Body of pancreas (tissue), 4 donors: Measurements from ENCODE around the gene CLDN11. TPM values are rescaled to one million over a fixed set of nuclear protein-coding genes. Genes with fewer than 3 reads are reported as not detected.

ENCODE experiments used
- ATAC-seq: fragments of 150-250 bp; one replicate; pipeline ENCODE4 v1.9.1; 2016
- DNase-seq, 4 donors: peaks; one replicate each; pipeline ENCODE4 v3.0.0-alpha.2; 2019
- H3K27ac ChIP-seq, 4 donors: fragments of 200-600 bp; sonication (generic); 1 replicate in 3 of 4; 2 replicates in 1 of 4; pipeline versions ENCODE4 v1.5.1 to v1.6.1; 2016 to 2019; ENCODE audit warnings: mild to moderate bottlenecking in 1 of 4, mixed read lengths in 1 of 4, moderate library complexity in 1 of 4
- H3K27me3 ChIP-seq, 2 donors: fragments of 200-600 bp; sonication (generic); one replicate each; pipeline ENCODE4 v1.6.0; 2016; ENCODE audit warnings: mild to moderate bottlenecking in 1 of 2
- H3K36me3 ChIP-seq, 2 donors: fragments of 200-600 bp; sonication (generic); replicated peaks in 1 of 2; 2 replicates each; pipeline ENCODE4 v1.5.1; 2016; ENCODE audit warnings: low read depth in 2 of 2; ENCODE audit not compliant: insufficient read depth in 1 of 2
- H3K4me1 ChIP-seq: fragments of 200-600 bp; sonication (generic); one replicate; pipeline ENCODE4 v1.6.0; 2016
- H3K4me3 ChIP-seq, 2 donors: fragments of 200-600 bp; sonication (generic); 1 replicate in 1 of 2; 2 replicates in 1 of 2; pipeline ENCODE4 v1.5.1; 2016 to 2019
- H3K9me3 ChIP-seq, 3 donors: fragments of 200-600 bp; sonication (generic); 1 replicate in 2 of 3; 2 replicates in 1 of 3; pipeline ENCODE4 v1.5.1; 2016
- POLR2A ChIP-seq, 3 donors: fragments of 450-650 bp; IDR thresholded peaks; one replicate each; pipeline ENCODE4 v1.6.1; 2016; ENCODE audit warnings: antibody characterized with exemption in 3 of 3, mild to moderate bottlenecking in 2 of 3
- WGBS, 2 donors: methylation state at CpG; one replicate each; pipeline ENCODE4 v1.1.5; 2017; 5-methylcytosine and 5-hydroxymethylcytosine counted together
- intact Hi-C: fragments of 100-400 bp; cut with DNase I; formaldehyde crosslinking; loops from one replicate; pipeline ENCODE4 v1.15.1; 2023
- total RNA-seq, 2 donors: library from RNA; depleted of rRNA; stranded (reverse); fragments of >200 nt; gene quantifications; one replicate each; pipeline ENCODE4 v1.1.0, GENCODE V29; 2016
- TF ChIP-seq, protein P1 (sequence below), 7 experiments: fragments of 450-650 bp in 4 of 7; fragments of 200-600 bp in 3 of 7; sonication (generic) in 3 of 7; IDR thresholded peaks; one replicate each; pipeline ENCODE4 v1.5.1; 2016 to 2019; ENCODE audit warnings: antibody characterized with exemption in 7 of 7

CLDN11 gene
- 1 to 10 TPM; 3.9 to 5.6 TPM for total RNA-seq

- Histone ChIP-seq H3K4me3 (peak within 1 kb of the TSS in 1 of 2 donors; percentile 11), H3K9me3 (no peaks in the 10 kb centered on the region), H3K27me3 (peaks cover 0 to 8% of the 10 kb centered on the region in 2 donors), H3K36me3 (no peaks in the 10 kb centered on the region), H3K4me1 (peaks cover 19% of the 10 kb centered on the region), H3K27ac (no peak within 1 kb of the TSS)
- DNase-seq (peak in 2 of 4 donors; percentile 13 to 31), ATAC-seq (peak; percentile 32)
- TF ChIP-seq, protein P1, sequence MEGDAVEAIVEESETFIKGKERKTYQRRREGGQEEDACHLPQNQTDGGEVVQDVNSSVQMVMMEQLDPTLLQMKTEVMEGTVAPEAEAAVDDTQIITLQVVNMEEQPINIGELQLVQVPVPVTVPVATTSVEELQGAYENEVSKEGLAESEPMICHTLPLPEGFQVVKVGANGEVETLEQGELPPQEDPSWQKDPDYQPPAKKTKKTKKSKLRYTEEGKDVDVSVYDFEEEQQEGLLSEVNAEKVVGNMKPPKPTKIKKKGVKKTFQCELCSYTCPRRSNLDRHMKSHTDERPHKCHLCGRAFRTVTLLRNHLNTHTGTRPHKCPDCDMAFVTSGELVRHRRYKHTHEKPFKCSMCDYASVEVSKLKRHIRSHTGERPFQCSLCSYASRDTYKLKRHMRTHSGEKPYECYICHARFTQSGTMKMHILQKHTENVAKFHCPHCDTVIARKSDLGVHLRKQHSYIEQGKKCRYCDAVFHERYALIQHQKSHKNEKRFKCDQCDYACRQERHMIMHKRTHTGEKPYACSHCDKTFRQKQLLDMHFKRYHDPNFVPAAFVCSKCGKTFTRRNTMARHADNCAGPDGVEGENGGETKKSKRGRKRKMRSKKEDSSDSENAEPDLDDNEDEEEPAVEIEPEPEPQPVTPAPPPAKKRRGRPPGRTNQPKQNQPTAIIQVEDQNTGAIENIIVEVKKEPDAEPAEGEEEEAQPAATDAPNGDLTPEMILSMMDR (IDR thresholded peaks at IDR 0.05): no peak
- no peak for TF ChIP-seq POLR2A (IDR thresholded peaks at IDR 0.05)
- intact Hi-C loops: loop anchor here (10.0 kb wide), 1 partner anchor 396 kb away; no protein-coding TSS in a partner anchor
- 4% methylated on average over 30 to 79 of the region's 79 CpGs for WGBS, 2 donors
Observed at GRCh38 chr3:170418422-170419398, at the start of gene CLDN11. TSS of gene CLDN11 (plus strand) at chr3:170418868. CDS start at chr3:170419067, 199 bp downstream.

DNA sequence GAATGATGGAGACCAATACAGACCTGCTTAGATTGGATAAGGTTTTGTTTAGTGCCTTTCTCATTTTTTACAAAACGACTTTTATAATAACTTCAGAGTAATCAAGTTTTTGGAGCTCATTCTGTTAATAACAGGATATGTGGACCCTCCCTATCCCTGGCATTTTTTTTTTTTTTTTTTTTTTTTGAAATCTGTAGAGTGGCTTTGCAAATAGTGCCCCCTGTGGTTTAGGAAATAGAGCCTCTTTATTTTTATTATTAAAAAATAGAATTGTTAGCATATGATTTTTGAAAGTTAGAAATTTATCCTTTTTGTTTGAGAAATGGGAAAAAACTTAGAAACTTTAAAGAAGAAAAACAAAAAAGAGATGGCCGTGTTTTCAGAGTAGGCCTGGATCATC, 49.7 kb upstream of the CLDN11 start:
- 67 to 72% methylated on average over 2 of the region's 2 CpGs for WGBS, 2 donors
- Histone ChIP-seq H3K4me3 (no peak overlapping the region), H3K36me3 (no peaks in the 10 kb centered on the region), H3K4me1 (peaks cover 13% of the 10 kb centered on the region), H3K27me3 (no peaks in the 10 kb centered on the region), H3K9me3 (no peaks in the 10 kb centered on the region), H3K27ac (no peak overlapping the region)
- no peak for DNase-seq
- no peak for ATAC-seq
- intact Hi-C loops: loop anchor here (10.0 kb wide), 1 partner anchor 54 kb away; no protein-coding TSS in a partner anchor
- no peak for TF ChIP-seq POLR2A (IDR thresholded peaks at IDR 0.05)
- TF ChIP-seq, protein P1 (IDR thresholded peaks at IDR 0.05): peak in 4 of 7 experiments; percentile 13 to 42 (median 35)

DNA sequence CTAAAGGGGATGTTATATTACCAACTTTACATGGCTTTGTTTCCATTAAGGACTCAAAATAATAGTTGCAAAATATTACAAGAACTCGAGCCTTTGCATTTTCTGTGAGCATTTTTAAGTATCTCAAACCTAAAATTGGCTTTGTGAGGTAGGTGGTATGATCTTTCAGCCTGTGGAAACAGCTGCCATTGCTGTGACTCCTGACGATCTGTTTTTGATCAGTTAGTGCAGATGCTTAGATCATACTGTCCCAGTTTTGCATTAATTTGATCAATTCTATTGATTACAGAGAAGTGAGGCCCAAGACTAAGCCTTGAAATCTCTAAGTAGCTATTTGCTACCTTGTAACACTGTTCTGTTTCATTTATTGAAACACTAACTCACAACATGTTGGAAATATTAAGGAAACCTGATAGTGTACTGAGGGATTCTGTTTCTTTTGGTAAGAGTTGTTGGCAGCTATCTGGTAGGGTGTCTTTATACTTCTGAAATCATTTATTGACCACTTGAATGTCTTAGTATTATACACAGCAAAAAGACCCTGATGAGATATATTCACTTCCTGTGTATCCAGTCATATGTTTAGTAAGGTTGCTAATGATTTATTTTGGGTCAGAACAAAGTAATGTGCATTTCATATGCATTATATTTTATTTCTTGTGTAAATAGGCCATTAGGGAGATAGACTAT, 46.3 kb upstream of the CLDN11 start:
- no peaks in the 10 kb centered on the region for H3K9me3 ChIP-seq
- H3K27ac ChIP-seq: no peak overlapping the region
- DNase-seq (no peak), ATAC-seq (no peak)
- TF ChIP-seq, protein P1 (IDR thresholded peaks at IDR 0.05): no peak
- no peak for TF ChIP-seq POLR2A (IDR thresholded peaks at IDR 0.05)
- intact Hi-C loops: no loop called here
- 56 to 65% methylated on average over 2 of the region's 2 CpGs for WGBS, 2 donors
- H3K4me3 ChIP-seq: no peak overlapping the region
- no peaks in the 10 kb centered on the region for H3K27me3 ChIP-seq
- no peaks in the 10 kb centered on the region for H3K36me3 ChIP-seq
- no peaks in the 10 kb centered on the region for H3K4me1 ChIP-seq

GRCh38 chr3:170383567-170383966, 35.1 kb upstream of the CLDN11 start:
- TF ChIP-seq, protein P1 (IDR thresholded peaks at IDR 0.05): no peak
- no peak for TF ChIP-seq POLR2A (IDR thresholded peaks at IDR 0.05)
- Histone ChIP-seq H3K27me3 (no peaks in the 10 kb centered on the region), H3K4me3 (no peak overlapping the region), H3K27ac (no peak overlapping the region), H3K36me3 (peaks cover 4 to 7% of the 10 kb centered on the region in 2 donors), H3K4me1 (no peaks in the 10 kb centered on the region), H3K9me3 (no peaks in the 10 kb centered on the region)
- ATAC-seq: no peak
- WGBS, 2 donors: 67 to 85% methylated on average over 1 of the region's 1 CpG
- intact Hi-C loops: no loop called here
- DNase-seq: no peak
